ENCODE data around the gene NREP.
"Not testable (repeated sequence)": the region's sequence is repeated elsewhere in the genome, so short reads cannot be mapped to it uniquely, and the experiment has no call there.

Gene NREP

DNA sequence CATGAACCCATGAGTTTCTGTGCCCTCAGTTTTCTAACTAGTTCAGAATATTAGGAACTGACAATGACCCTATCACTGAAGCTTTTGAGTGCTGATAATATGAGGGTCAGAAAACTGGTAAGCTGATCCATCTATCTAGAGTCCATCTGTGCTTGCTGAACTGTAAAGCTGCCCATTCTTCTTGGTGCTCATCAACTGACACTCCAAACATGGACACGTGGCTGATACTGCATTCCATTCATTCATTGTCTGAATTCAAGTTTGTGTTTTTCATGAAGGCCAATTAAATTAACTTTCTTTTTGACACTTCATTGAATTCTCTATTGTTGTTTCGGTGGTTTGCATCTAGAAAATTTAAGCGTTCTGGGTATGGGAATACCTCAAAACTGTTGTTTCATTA, 17.6 kb downstream of the NREP start:
- no peak for DNase-seq (ENCODE audit: low read depth in 3 of 3)

DNA sequence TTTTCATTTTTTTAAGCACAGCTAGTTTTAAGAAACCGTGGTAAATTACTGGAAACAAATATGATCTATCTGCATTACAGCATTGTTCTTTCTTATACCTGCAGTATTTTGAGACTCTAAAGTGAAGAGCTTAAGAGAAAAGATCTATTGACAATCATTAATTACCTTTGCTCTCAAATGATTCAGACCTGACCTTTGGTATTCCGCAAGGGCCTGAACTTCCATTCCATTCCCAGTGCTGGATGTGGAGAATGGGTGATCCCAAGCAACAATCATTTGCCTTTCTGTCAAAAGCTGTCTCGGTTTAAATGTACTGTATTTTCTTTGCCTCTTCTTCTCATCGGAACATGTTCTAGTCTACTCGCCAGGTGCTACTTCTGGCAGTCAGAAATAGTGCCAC, 18.9 kb downstream of the NREP start:
- no peak for DNase-seq (ENCODE audit: low read depth in 3 of 3)

DNA sequence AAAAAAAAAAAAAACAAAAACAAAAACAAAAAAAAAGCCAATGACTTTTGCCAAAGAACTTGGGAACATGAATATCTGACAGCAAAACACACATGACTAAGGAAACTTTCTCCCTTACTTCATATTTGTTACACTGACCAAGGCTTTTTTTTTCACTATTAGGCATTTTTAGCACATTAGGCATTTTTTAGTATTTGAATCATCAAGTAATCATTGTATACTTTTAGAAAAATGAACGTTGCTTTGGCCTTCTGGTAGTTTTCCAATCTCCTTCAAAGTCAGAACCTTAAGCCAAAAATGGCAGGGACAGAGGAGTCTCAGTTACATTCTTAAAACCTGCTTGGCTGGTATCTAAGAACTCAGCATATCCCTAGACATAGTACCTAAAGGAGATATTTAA, 19.3 kb downstream of the NREP start:
- no peak for DNase-seq (ENCODE audit: low read depth in 3 of 3)

DNA sequence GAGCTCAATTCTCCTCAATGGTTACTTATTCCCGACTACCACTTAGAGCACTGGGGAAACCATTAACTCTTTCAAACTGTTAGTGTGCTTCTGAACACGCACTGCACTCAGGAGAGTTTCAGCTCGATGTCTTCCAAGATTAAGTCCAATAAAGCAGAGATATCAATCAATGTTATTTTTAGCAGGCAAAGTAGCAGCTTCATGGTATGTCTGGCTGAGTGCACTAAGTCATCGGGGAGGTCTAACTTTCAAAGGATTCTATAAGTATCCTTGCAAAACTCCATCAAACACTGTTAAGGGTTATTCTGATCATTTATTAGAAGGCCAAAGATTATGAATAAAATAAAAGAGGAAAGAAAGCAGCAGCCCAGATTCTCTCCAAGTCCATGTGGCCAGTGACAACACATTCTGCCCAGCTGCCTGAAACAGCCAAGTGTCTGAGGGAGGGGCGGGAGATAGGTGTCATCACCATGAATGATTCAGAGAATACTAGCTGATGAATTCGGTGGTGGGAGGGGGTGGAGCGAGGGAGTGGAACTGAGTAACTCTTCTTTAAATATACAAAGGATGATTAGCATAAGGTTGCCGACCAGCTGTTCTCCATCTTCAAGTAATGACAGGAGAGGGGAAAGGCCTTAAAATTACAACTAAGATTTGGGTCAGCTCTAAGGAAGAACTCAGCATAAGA, 21.3 kb downstream of the NREP start:
- DNase-seq (ENCODE audit: low read depth in 3 of 3), result peak in 1 of 3 experiments; percentile 41

GRCh38 chr5:111734597-111734996, 22.4 kb downstream of the NREP start:
- no peak for DNase-seq (ENCODE audit: low read depth in 3 of 3)

- no peak for DNase-seq (ENCODE audit: low read depth in 3 of 3)
Observed at GRCh38 chr5:111734013-111734412, 23.0 kb downstream of the NREP start.

- no peak for DNase-seq (ENCODE audit: low read depth in 3 of 3)
Observed at GRCh38 chr5:111733571-111733970, 23.4 kb downstream of the NREP start.

DNA sequence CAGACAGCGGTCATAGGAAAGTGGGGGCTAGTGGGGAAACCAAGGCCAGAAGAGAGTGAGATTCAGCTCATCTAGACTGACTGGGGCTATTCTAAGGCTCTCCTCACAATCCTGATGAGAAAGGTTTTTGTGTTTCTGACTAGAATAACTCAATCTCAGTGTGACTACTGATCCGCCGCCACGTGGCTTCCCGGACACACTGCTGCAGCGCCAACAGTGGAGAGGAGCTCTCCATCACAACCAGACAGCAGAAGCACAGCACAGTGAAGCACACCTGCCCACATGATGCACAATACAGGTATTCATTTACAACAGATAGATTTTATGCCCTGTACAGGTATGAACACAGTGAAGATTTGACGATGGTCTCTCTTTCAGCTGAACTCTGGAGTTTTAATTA, 25.4 kb downstream of the NREP start:
- DNase-seq (ENCODE audit: low read depth in 3 of 3), result no peak

- DNase-seq (ENCODE audit: low read depth in 3 of 3), result no peak
Observed at GRCh38 chr5:111730659-111731382, 26.2 kb downstream of the NREP start.

- DNase-seq (ENCODE audit: low read depth in 3 of 3), result no peak
Observed at GRCh38 chr5:111728941-111729340, 28.1 kb downstream of the NREP start.

DNA sequence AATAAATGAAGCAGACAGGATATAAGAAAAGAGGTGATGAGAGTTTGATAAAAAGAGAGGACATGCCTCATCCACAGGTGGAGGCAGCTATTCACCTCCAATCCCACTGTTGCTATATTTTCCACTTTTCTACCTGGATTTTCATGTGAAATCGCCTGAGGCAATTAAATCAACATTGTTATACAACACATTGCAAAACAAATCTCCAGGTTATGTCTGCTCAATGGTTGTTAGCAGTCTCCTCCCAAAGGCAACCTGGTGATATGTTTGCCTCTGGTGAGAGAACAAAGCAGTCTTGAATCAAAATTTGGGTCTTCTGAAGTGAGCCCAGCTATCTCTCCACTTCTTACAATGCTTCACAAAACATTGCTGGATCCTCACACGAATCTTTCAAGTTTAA, 30.0 kb downstream of the NREP start:
- DNase-seq (ENCODE audit: low read depth in 3 of 3), result no peak

GRCh38 chr5:111722140-111722539, 34.9 kb downstream of the NREP start:
- DNase-seq (ENCODE audit: low read depth in 3 of 3), result no peak

GRCh38 chr5:111720333-111720890, 36.6 kb downstream of the NREP start:
- DNase-seq (ENCODE audit: low read depth in 3 of 3), result no peak

DNA sequence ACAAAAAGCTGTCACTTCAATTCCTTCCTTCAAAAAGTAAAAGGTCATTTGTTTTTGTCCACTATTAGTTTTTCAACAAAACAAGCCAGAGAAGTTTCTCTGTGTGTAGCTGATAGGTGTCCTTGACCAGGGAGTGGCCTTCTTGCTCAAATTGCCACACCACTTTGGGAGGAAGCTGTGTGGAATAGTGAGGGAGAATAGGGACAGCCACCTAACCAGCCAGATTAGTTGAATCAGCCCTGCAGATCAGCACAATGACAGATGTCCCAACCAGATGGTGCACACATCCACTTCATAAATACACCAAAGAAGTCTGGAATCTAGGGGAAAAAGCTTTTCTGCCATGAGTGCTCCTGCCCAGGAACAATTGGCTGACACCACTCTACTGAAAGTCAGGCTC, 37.2 kb downstream of the NREP start:
- no peak for DNase-seq (ENCODE audit: low read depth in 3 of 3)

DNA sequence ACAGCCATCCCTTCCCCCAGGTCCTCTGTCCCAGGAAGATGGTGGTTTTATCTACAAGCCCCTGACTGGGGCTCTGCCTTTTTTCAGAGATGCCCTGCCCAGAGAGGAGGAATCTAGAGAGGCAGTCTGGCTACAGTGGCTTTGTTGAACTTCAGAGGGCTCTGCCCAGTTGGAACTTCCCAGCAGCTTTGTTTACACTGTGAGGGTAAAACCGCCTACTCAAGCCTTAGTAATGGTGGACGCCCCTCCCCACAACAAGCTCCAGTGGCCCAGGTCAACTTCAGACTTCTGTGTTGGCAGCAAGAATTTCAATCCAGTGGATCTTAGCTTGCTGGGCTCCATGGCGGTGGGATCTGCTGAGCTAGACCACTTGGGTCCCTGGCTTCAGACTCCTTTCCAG, 40.2 kb downstream of the NREP start:
- DNase-seq (ENCODE audit: low read depth in 3 of 3), result not testable (repeated sequence)

DNA sequence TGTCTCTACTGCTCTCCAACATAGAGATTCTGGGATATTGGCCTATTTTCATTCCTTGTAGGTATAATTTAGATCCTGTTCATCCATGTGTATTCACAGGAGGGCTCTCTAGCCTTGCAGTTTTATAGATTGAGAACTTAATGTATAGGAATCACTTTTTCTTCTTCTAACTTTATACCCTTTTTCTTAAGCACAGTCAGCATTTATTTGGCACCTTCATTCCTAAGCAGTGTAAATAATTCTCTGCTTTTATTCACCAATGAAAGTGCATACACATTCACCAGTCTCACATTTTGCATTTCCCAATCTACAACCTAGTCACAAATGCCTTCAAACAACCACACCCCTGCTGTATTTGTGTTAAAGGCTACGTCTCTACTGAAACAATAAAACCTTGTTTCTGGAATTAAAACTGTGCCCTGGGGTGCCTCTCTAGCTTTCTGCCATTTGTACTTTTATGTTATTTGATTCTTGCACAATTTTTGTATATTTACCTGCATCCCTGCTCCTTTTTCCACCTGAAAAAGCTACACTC, 49.3 kb downstream of the NREP start:
- no peak for DNase-seq (ENCODE audit: low read depth in 3 of 3)

DNA sequence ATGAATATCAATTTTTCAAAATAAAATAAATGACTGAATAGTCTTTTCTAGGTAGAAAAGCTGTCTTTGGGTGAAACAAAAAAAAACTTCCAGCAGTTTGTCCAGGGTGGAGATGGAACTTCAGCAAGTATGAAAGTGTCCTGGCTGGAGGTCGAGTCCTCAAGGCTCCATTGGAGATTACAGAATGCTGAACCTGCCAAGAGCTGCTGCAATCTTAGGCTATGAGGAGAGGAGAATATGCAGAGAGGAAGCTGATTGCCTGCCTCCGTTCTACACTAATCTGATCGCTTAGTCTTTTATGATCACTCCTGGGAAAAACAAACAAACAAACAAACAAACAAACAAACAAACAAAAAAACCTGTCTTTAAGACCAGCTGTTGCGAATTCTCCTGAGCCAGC, 50.6 kb downstream of the NREP start:
- DNase-seq (ENCODE audit: low read depth in 3 of 3), result no peak

DNA sequence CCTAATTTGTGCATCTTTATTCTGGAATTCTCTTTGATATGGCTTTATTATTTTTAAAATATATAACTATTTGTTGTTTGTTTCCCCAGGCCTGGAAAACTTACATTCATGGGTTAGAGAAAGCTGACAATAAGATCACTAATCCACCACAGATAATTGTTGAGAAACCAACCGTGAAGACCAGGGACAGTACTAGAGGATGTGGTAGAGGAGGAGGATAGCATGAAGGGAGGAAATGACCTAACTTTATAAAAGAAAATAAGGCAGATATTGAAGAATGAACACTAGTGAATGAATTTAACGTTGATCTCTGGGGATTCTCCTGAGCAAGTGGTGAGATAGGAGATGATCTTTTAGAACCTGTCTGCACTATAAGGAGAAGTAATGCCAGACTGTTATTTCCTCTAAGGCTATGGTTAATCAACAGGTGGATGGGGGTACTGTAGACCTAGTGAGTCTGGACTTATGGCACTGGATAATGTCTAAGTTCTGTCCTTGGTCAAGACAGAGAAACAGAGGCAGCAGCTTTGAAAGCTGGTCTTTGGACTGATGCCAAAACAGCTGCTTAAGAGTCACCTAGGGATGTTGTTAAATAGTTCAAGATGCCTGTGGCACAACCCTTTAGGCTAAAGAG, 52.4 kb downstream of the NREP start:
- DNase-seq (ENCODE audit: low read depth in 3 of 3), result no peak

DNA sequence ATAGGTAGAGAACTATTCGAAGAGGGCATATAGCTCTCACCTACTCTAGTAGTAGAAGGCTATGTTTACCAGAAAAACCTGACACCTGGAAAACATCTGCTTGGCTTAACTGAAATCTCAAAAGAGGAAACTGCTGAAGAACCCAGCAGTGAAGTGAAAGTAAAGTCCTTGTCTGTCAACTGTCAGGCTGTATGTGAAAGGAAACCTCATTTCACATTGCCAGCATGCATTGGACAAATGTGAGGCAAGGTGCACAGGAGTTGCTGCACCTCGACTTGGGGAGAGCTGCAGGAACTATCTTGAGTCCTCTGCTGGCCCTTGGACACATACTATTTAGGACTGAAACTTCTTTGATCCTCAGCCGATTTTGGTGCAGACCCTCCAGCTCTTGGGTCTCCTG, 53.3 kb downstream of the NREP start:
- DNase-seq (ENCODE audit: low read depth in 3 of 3), result no peak

DNA sequence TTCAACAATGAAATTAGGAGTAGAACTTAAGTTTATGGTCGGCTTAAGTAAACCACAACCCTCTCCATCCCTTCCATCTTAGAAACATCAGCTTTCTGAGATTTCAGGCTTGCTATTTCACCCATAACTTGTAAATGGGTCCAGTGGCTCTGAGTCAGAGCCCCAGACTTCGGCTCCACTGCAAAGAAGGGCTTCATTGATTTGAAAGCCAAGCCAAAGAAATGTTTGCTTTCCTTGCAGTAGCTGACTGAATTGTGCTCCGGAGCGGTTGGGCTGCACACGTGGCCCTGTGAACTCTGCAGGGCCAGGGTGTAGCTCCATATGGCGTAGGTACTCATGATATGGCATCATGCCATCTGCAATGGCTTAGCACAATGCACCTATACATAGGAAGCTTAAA, 57.0 kb downstream of the NREP start:
- DNase-seq (ENCODE audit: low read depth in 3 of 3), result no peak

GRCh38 chr5:111699324-111699723, 57.7 kb downstream of the NREP start:
- no peak for DNase-seq (ENCODE audit: low read depth in 3 of 3)

DNA sequence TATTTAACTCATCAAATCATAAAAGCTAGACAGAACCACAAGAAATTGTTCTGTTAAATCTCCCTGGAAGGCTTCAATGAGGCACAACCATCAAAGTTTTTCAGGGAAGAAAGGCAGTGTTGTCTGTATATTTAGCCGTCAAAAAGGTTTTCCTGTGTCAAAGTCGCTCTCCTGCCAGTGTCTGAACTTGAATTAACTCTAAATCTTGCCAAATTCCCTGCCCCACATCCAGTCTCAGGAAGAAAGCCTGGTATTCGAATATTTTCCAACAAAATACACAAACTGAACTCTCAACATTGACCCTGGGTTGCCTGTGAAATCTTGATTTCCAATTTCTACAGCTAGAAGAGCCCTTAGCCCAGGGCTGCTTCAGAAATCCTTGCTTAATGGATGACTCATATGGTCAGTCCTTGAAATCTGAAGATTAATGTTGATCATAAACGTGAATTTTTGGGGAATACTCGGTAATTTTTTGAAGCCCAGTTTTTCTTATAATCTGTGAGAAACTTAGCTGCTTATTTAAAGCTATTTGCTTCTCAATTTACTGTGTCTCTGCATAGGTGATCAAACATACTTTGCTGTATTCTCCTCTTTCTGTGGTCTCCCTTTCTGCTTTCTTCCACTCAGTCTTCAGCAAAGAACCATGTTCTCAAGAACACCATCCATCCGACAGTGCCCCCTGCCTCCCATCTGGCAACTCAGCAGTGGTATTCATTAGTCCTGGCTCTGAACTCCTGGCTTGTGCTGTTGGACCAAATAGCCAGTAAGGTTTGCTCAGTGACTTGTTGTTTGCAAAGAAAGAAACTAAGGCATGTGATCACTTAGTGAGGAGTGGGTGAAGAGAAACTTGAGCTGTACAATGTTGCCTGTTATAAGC, 58.9 kb downstream of the NREP start:
- DNase-seq (ENCODE audit: low read depth in 3 of 3), result no peak
